Gastrocnemius medialis (tissue), 4 donors: ENCODE measurements around the gene ETV7. TPM values are rescaled to one million over a fixed set of nuclear protein-coding genes. Genes with fewer than 3 reads are reported as not detected.

Experiments
- ATAC-seq, 2 donors: fragments of 150-250 bp; one replicate each; pipeline ENCODE4 v1.9.1; 2016
- DNase-seq, 2 donors: peaks; one replicate each; pipeline ENCODE4 v3.0.0-alpha.2; 2019
- H3K27ac ChIP-seq, 4 donors: fragments of 200-600 bp; sonication (generic); 1 replicate in 1 of 4; 2 replicates in 3 of 4; pipeline ENCODE4 v1.5.1; 2016 to 2018; ENCODE audit warnings: mild to moderate bottlenecking in 2 of 4, moderate library complexity in 1 of 4
- H3K27me3 ChIP-seq, 3 donors: fragments of 200-600 bp; sonication (generic) in 2 of 3; 1 replicate in 1 of 3; 2 replicates in 2 of 3; pipeline versions ENCODE4 v1.5.1 to v1.6.0; 2016 to 2019; ENCODE audit warnings: mild to moderate bottlenecking in 1 of 3, moderate library complexity in 1 of 3
- H3K36me3 ChIP-seq, 2 donors: fragments of 200-600 bp; sonication (generic) in 1 of 2; one replicate each; pipeline ENCODE4 v1.5.1; 2017 to 2018
- H3K4me1 ChIP-seq, 2 donors: fragments of 200-600 bp; sonication (generic) in 1 of 2; one replicate each; pipeline ENCODE4 v1.5.1; 2016 to 2017; ENCODE audit warnings: mild to moderate bottlenecking in 2 of 2
- H3K4me3 ChIP-seq, 4 donors: fragments of 200-600 bp; sonication (generic) in 3 of 4; 1 replicate in 1 of 4; 2 replicates in 3 of 4; pipeline ENCODE4 v1.5.1; 2016 to 2019; ENCODE audit warnings: mild to moderate bottlenecking in 2 of 4
- H3K9me3 ChIP-seq, 3 donors: fragments of 200-600 bp; sonication (generic) in 2 of 3; 1 replicate in 1 of 3; 2 replicates in 2 of 3; pipeline ENCODE4 v1.5.1; 2016 to 2019
- POLR2A ChIP-seq, 2 donors: fragments of 450-650 bp; IDR thresholded peaks; one replicate each; pipeline ENCODE4 v1.6.1; 2017; ENCODE audit warnings: antibody characterized with exemption in 2 of 2, mild to moderate bottlenecking in 2 of 2, moderate library complexity in 2 of 2
- in situ Hi-C, 4 donors: fragments of 200-750 bp; cut with MboI; loops; one replicate each; pipeline versions ENCODE4 v1.15.0 to v1.8.0; 2017; ENCODE audit warnings: low sequenced_read_pairs in 4 of 4
- intact Hi-C: fragments of 100-400 bp; cut with DNase I; formaldehyde crosslinking; loops from one replicate; pipeline ENCODE4 v1.15.1; 2023; ENCODE audit warnings: low total_unique reads
- total RNA-seq, 4 donors: library from RNA; depleted of rRNA; stranded (reverse); fragments of >200 nt; gene quantifications; one replicate each; pipeline versions ENCODE4 v1.1.0 to v1.2.3, GENCODE V29; 2016
- TF ChIP-seq, protein P1 (sequence below), 5 experiments: fragments of 450-650 bp in 3 of 5; fragments of 200-600 bp in 2 of 5; sonication (generic) in 2 of 5; IDR thresholded peaks in 4 of 5; conservative IDR thresholded peaks in 1 of 5; 1 replicate in 4 of 5; 2 replicates in 1 of 5; pipeline ENCODE4 v1.5.1; 2016 to 2019; ENCODE audit warnings: antibody characterized with exemption in 5 of 5, mild to moderate bottlenecking in 3 of 5, moderate library complexity in 3 of 5

The ETV7 gene
- total RNA-seq, 4 donors from 2014 or later: not detected

DNA sequence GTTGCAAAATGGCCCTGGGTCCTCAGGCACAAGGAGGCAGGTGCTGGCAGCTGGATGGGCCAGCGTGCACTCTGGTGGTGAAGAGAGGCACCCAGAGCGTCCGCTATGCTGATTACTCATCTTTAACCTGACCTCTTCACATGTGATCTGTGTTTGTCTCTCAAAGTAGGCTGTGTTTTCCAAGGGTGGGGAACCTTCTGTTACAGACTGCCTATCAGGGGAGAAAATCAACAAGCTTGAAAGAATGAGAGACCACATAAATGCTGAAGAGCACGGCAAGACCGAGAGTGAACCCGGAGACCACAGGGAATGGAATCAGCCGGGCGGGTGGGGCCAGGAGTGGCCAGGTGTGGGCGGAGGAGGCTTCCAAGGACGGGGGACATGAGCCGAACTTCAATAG, 67.0 kb downstream of the ETV7 start:
- in situ Hi-C loops: no loop called here
- TF ChIP-seq, protein P1, sequence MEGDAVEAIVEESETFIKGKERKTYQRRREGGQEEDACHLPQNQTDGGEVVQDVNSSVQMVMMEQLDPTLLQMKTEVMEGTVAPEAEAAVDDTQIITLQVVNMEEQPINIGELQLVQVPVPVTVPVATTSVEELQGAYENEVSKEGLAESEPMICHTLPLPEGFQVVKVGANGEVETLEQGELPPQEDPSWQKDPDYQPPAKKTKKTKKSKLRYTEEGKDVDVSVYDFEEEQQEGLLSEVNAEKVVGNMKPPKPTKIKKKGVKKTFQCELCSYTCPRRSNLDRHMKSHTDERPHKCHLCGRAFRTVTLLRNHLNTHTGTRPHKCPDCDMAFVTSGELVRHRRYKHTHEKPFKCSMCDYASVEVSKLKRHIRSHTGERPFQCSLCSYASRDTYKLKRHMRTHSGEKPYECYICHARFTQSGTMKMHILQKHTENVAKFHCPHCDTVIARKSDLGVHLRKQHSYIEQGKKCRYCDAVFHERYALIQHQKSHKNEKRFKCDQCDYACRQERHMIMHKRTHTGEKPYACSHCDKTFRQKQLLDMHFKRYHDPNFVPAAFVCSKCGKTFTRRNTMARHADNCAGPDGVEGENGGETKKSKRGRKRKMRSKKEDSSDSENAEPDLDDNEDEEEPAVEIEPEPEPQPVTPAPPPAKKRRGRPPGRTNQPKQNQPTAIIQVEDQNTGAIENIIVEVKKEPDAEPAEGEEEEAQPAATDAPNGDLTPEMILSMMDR (IDR thresholded peaks at IDR 0.05 in 4 of 5, conservative IDR thresholded peaks at IDR 0.05 in 1 of 5): no peak
- TF ChIP-seq POLR2A (IDR thresholded peaks at IDR 0.05): no peak
- Histone ChIP-seq H3K9me3 (no peaks in the 10 kb centered on the region), H3K27ac (no peak overlapping the region), H3K36me3 (no peaks in the 10 kb centered on the region), H3K4me3 (no peak overlapping the region), H3K27me3 (no peaks in the 10 kb centered on the region), H3K4me1 (no peaks in the 10 kb centered on the region)
- DNase-seq: no peak
- ATAC-seq: no peak
- intact Hi-C loops: no loop called here

DNA sequence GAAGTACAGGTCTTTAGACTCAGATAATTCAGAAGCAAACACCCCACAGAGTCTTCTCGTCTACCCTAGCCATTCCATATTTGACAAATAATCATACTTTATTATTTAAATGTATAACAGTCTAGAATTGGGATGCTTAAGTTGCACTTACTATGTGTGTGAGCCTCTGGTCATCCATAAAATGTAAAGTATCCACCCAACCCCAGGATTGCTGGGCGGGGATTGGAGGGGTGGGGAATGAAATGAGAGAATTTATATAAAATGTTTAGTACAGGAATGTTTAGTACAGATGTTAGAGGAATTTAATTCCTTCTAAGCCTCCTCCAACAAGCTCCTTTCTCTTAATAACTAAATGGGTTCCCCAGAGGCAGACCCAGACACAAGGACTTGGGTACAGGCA, 67.6 kb downstream of the ETV7 start:
- intact Hi-C loops: no loop called here

DNA sequence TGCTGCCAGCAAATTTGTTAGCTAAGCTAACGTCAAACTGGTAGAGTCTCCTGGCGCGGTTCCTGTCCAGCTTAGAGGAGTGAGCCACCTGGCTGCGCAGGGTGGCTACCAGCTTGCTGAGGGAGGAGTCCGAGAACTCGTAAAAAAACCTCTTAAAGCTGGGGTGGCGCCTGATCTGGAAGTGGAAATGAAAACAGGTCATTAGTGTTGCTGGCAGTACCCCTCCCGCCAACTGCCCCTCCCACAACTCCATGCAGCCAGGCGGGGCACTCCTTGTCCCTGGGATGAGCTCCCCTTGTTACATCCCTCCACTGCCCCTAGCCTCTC, 68.1 kb downstream of the ETV7 start:
- intact Hi-C loops: no loop called here
- ATAC-seq: no peak
- no peaks in the 10 kb centered on the region for H3K9me3 ChIP-seq

More for the DNA sequence above, 67.6 kb downstream of the ETV7 start:
- Histone ChIP-seq H3K4me3 (no peak overlapping the region), H3K27ac (no peak overlapping the region), H3K4me1 (no peaks in the 10 kb centered on the region), H3K36me3 (no peaks in the 10 kb centered on the region), H3K9me3 (no peaks in the 10 kb centered on the region), H3K27me3 (no peaks in the 10 kb centered on the region)
- TF ChIP-seq, protein P1 (IDR thresholded peaks at IDR 0.05 in 4 of 5, conservative IDR thresholded peaks at IDR 0.05 in 1 of 5): no peak
- no peak for TF ChIP-seq POLR2A (IDR thresholded peaks at IDR 0.05)
- ATAC-seq: no peak
- DNase-seq: no peak
- in situ Hi-C loops: no loop called here

DNA sequence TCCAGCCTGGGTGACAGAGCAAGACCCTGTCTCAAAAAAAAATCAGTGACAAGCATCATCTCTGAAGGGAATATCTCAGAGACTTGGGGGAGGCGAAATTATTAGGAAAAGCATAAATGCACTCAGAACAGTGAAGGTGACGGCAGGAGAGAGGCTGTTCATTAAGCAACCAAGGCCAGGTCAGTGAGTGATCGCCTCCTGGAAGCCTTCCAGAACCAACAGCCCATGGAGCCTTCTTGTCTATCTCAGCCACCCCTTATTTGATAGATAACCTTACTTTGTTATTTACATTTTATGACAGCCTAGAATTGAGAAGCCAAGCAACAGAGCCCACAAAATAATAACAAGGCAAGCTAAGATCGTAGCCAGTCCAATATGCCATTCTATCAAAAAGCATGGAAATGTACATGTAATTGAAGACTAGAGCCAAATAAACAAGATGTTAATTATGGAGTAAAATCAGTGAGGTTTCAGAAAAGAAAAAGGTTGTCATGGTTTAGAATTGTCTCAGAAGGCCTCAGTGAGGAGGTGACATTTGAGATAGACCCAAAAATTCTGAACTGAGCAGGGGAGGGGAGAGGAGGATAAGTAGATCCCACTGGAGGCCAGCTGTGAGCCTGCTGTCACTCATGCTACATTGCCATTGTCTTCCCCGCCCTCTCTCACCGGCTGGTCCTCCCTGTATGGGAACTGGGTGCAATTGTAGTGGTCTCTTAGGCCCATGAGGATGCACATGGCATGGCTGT, 68.6 kb downstream of the ETV7 start:
- DNase-seq (no peak), ATAC-seq (no peak)
- in situ Hi-C loops (no loop called here), intact Hi-C loops (loop anchor here (1.0 kb wide), 1 partner anchor 24 kb away; no protein-coding TSS in a partner anchor)
- TF ChIP-seq, protein P1 (IDR thresholded peaks at IDR 0.05 in 4 of 5, conservative IDR thresholded peaks at IDR 0.05 in 1 of 5): no peak
- TF ChIP-seq POLR2A (IDR thresholded peaks at IDR 0.05): no peak
- Histone ChIP-seq H3K27me3 (no peaks in the 10 kb centered on the region), H3K9me3 (no peaks in the 10 kb centered on the region), H3K4me3 (no peak overlapping the region), H3K4me1 (no peaks in the 10 kb centered on the region), H3K36me3 (no peaks in the 10 kb centered on the region), H3K27ac (no peak overlapping the region)

More for the DNA sequence above, 68.1 kb downstream of the ETV7 start:
- Histone ChIP-seq H3K4me1 (no peaks in the 10 kb centered on the region), H3K27ac (no peak overlapping the region), H3K4me3 (no peak overlapping the region), H3K36me3 (no peaks in the 10 kb centered on the region), H3K27me3 (no peaks in the 10 kb centered on the region)
- DNase-seq: no peak
- in situ Hi-C loops: no loop called here
- TF ChIP-seq, protein P1 (IDR thresholded peaks at IDR 0.05 in 4 of 5, conservative IDR thresholded peaks at IDR 0.05 in 1 of 5): no peak
- TF ChIP-seq POLR2A (IDR thresholded peaks at IDR 0.05): no peak
